GM19023 (cell line): ENCODE data around the gene KCNIP2.

Experiments used
- ATAC-seq: cut with Tn5 transposase; IDR thresholded peaks from one replicate; pipeline ENCODE4 v1.9.1; 2021; ENCODE audit warnings: mild to moderate bottlenecking, moderate library complexity; ENCODE audit not compliant: unreplicated experiment

The KCNIP2 gene

DNA sequence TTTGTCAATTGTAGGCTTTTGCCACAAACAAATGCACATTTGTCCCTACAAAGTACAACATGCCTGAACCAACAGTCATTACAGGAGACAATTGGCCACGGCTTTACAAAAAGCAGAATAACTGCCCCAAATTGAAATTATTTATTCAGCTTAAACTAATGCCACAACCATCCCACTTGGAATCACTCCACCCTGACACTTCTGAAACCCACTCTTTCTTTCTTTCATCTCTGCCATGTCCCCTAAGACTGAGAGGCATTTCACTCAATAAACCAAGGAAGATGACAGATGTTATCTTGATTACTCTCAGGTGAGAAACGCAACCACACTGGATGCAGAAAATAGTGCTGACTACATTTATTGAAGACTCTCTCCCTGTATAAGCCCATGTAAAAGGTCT is 57.8 kb downstream of the KCNIP2 start:
- no peak for ATAC-seq

DNA sequence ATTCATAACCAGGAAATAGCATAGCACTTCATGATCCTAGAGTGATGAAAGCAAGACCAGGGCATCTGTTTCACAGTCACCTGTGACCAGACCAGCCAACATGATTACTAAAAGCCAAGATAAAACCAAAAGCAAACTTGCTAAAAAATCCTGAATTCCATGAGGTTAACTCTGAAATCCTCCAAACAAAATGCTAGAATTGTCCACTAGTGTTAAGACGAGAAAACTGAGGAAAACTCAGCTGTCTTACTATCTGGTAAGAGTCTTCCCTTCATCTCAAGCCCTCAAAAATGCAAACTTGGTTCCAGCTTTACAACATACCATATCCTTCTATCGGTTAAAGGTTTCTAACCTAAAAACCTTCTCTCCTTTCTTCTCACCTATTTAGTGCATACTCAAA is 59.0 kb downstream of the KCNIP2 start:
- no peak for ATAC-seq

DNA sequence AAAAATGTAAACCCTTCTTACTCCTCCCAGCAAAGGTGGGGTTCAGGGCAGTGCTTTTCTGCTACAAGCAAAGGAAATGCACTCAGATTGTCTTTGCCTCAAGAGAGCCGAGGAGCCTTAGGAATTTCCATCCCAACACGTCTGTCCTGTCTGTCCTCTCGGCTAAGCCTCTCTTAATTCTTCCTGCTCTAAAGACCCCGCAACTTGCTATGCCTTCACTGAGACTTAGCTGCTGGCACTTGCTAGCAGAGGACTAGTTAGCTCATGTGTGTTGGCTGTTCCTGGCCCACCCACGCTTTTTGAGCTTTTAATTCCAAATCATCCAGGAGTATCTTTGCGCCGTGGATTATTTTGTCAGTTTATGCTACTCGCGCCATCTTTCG is 59.9 kb downstream of the KCNIP2 start:
- no peak for ATAC-seq

DNA sequence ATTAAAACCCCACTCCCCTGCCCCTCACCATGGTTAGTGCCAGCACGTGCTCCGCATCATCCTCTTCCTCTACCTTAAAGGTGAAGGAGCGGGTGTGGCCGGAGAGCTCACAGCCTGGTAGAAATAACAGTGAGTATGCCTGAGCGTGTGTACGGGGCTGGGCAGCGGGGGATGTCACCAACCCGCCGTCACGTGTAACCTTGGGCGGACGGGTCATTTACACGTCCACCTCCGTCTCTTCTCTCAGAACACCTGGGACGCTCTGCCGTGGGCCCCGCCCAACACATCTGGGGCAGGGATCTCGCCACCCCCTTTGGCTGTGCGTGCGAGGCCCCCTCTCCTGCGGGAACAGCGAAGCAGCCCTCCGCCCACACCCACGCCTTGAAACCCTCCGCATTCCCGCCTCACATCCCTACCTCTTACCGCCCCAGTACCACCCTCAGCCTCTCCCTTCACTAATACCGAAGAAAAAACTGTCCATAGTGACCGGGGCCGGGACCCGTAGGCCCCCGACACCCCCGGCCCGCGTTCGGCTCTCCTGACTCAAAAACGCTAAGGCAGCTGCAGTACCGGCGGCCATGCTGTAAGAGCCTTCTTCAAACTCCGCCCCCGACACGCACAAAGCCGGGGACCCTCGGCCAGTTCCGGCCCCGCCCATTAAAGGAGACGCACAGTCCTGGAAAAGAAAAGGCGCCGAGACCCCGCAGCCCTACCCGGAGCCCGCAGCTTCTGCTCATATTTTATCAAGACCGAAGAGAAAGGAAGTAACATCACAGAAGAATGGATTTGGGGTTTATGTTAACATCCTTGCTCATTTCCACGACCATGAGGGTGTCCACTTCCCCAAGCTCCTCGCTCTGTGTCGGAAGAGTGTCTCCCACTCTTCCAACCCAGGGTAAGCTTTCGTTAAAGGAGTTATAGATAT is 60.5 kb downstream of the KCNIP2 start, which contains the start of gene NPM3:
TSS of gene NPM3 (minus strand) at position 636 of the 925 bp plus-strand sequence. CDS start at position 580, 56 bp downstream.
- peak; percentile 57 for ATAC-seq

DNA sequence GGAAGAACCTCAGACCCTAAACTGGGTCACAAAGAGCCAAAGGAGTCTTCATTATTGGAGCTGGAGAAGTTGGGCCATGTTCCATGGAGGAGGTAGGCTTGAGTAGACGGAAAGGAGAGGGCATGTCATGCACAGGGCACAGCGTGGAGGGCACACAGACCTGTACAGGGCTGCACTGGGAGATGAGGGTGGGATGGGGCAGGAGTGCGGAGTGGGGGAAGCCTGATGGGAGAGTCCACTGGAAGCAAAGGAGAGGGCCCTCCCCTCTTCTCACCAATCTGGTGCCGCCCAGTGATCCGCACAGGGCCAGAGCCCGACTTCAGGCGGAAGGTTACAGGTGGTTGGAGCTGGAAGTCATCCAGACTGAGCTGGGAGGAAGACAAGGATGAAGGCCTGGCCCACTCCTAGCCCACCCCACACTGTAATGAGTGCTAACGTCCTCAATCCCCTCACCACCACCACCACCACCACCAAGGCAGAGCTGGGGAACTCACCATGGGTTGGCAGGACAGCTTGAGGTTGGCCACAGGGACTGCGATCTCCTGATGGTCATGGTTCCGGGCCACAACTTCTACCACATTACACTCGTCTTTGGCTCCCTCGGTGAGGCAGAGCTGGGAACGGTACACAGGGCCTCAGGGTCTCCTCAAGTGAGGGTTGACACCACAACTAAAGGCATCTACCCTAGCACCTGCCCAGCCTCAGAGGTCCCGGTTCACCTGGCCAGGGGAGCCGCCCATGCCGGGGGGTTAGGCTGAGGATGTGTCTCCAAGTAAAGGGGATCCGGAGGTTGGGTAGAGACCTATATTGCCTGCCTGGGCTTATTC is 61.4 kb downstream of the KCNIP2 start:
- ATAC-seq, result no peak

DNA sequence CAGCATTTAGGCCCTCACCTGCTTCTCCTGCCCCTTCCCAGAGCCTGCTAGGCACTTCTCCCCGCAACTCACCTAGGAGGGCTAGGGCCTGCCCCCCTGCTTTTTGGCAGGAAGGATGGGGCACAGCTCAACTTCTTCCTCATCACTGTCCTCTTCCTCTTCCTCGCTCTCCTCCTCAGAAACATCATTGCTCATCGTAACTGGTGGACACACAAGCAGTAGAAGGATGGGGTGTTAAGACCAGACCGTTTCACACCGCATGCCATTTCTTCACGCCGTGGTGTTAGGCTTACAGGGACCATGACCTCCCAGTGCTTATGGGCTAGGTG is 62.0 kb downstream of the KCNIP2 start:
- ATAC-seq, result no peak

DNA sequence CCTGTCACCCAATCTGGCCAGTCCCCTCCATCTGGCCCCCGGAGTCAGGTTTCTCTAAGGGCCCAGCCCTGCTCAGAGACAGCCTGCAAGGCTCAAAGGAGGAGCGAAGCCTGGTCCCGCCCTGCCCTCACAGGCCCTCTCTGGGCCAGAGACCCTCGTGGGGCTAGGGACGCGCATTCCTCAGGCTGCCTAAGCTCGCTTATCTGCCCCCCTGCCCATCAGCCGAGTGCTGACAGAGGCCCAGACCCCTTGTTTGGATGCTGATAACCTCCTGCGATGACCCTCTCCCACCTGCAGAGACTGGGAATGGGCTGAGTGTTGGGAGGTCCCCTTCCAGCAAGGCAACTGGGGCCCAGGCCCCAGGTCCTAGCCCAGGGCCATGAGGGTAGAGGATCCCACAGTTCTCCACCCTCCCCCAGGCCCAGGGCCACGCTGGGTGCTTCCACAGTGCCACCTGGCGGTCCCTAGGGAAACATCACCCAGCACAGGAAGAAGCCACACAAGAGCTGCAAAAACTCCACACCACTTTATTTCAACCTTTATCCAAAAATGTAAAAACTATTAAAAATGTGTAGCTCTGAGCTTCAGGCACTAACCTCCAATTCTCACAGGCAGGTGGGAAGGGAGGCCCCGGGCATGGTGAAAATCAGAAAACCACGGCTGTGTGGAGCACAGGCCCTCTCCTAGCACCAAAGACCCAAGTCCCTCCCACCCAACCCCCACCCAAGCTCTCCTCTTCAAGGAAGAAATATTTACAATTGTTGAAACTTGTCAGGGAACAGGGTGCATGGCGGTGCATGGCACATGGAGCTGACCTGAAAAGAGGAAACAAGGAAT is 62.6 kb downstream of the KCNIP2 start:
- ATAC-seq, result no peak

DNA sequence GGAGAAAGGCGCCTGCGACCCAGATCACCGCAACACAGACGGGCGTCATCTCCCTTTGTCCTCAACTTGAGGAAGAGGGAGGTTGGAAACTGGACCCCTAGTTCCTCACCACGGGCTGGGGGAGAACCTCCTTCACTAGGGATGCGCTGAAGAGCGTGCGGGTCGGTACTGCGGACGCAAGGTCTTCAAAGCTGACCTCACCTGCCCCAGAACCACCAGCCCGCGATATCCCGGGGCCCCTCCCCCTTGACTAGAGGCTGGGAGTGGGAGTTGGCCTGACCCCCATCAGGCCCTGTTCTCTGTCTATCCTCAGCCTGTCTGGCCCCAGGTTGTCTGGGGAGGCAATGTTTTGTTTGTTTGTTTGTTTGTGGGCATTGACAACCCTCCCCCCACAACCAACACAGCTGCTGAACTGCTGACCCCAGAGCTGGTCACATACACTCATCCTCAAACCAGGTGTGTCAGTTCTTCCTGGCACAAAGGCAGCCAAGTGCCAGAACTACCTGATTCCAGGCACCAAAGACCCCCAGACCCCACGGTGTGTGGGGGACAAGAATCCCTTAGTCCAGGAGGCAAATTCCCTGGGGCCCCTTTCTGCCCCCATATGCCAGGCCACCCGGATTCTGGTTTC is 63.3 kb downstream of the KCNIP2 start:
- ATAC-seq, result no peak

DNA sequence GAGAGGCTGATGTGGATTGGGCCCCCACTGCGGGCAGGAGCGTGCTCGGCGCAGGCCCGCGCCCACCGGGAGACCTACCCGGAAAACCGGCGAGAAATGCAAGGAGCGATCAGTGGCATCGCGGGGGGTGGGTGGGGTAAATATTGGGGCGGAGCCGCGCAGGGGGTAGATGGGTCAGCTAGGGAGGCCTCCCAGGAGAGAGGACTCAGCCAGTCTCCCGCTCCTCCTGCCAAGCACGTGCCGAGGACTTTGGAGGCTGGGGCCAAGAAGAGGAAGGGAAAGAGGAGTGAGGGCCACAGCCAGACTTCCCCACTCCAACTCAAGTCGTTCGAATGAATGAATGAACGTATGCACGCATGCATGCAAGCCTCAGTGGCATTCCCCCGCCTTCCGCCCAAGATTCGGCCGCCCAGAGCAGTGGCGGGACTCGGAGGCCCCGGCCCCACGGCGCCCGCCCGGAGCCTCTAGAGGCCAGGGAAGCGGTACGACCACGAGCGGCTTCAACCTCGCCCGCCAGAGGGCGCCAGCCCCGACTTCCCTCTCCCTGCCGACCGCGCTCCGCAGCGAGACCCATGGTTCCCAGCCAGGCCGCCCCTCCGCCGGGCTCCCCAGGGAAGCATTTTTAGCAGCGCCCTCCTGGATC is 63.9 kb downstream of the KCNIP2 start:
- peak; percentile 44 for ATAC-seq

DNA sequence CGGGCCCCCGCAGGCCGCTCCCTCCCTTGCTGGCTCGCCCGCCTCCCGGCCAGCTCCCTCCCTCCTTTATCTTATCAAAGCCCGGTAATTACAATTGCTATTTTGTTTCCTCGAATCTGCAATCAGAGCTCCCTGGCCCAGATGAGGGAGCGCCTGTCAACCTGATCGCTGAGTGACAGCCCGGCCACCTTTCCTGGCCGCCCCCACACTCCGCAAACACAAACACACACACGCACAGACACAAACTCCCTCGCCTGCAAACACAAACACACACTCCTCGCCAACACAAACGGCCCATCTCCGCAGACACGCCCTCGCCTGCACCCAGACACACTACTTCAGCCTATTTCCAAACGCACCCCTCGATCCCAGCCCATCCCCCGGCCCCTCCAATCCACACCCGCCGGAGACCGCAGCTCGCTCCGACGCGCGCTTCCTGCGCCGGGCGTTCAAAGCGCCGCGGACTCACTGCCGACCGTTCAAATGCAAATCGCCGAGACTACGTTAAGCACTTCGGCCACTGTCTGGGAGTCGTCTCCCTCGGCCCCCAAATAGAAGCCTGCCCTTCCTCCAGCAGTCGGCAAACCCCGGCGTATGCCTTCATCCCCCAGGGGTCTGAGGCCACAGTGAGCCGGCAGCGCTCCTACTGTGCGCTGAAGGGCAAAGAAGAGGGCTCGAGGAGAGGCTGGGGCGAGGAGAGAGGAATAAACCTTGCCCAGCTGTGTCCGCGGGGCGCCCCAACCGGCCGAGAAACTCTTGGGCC is 64.6 kb downstream of the KCNIP2 start:
- no peak for ATAC-seq

DNA sequence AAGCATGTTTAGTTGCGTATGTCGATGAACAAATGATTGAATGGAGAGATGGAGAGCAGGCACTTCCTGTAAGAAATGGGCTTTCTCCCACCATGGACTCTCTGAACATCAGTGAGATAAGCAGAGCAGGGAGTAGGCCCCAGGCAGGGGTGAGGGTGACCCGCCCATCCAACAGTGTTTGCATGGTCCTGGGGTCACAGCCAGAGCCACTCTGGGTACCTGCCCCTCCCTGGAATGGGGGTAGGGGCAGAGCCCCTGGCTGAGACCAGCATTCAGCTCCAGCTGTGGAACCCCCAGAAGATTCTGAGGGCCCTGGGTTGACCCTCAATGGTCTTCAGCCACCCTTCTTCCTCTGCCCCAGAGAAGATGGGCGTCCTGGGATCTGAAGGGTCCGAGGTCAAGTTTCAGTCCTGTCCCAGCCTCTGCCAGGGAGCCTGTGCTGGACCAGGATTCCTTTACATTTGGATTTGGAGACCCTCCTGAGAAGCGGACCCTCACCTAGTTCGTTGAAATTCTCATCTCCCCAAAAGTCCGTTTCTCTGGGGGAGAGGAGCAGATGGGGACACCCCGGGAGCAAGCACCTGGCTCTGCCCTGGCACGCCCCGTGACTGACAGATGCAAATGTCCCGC is 65.3 kb downstream of the KCNIP2 start:
- ATAC-seq, result no peak

DNA sequence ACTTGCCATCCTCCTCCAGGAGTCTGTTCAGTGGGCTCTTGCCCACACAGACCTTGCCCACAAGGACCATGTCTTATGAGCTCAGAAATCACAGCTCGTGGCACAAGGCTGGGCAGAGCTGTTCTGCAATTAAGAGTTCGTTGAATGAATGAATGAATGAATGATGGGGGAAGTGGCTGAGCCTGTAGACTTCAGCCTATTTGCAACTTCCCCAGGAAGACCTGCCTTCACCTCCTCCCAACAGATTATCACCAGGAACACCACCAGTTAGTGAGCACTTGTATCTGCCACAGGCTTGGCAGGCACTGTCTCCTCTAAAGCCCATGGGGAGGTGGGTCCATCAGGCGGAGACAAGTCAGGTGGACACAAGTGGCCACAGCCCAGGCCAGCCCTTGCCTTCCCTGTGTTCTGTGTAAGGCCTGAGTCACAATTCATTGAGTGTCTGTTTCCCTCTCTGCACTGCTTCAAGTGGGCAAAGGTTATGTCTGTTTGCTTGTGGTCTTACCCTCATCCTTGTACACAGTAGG is 65.9 kb downstream of the KCNIP2 start:
- no peak for ATAC-seq

DNA sequence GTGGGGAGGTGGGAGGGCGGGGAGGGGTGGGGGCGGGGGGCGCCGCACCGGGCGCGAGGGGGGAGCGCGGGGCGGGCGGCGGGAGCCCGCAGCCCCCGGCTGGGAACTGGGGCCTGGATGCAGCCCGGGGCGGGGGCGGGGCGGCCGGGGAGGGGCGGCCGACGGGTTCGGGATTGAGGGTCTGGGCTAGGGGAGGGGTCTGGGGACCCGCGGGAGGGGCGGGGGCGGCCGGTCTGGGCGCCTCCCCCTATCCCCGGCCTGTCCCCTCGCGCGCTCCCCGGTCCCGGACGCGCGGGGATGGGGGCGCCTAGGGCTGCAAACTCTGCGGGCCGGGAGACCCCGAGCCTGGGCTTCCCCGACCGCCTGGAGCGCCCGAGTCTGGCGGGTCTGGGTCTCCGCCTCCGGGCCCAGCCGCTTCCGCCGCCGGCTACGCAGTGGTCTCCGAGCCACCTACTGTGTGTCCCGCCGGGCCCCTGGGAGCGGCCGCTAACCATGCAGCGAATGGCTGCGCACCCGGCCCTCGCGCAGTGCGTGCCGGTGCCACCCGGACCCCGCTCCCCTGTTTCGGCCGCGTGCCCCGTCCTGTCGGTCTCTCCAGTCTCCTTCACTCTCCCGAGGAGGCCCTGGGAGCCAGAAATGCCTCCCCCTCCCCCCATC is 67.3 kb downstream of the KCNIP2 start:
- no peak for ATAC-seq
